Measurements from ENCODE around the gene RAB6A.
A peak's percentile ranks its signal among the peaks of the same experiment; 100 is the strongest.

Gene RAB6A

DNA sequence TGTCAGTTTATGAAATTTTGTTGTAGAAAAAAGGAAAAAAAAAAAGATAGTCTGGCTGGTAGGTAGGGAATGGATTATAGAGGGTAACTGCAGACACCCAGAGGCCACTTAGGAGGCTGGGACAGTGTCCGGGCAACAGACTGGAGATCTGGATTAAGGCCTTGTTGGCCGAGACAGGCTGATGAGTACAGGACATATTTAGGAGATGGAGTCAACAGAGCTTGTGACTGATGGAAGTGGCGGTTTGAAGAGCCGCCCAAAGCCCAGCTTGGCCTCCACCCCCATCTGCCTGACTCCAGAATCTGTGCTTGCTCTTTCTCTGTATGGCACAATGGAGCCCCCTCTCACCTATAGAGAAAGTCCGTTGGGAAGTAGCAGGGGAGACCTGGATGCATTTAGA is 106.9 kb downstream of the RAB6A start:
- no peak for DNase-seq (ENCODE audit: low spot score)

DNA sequence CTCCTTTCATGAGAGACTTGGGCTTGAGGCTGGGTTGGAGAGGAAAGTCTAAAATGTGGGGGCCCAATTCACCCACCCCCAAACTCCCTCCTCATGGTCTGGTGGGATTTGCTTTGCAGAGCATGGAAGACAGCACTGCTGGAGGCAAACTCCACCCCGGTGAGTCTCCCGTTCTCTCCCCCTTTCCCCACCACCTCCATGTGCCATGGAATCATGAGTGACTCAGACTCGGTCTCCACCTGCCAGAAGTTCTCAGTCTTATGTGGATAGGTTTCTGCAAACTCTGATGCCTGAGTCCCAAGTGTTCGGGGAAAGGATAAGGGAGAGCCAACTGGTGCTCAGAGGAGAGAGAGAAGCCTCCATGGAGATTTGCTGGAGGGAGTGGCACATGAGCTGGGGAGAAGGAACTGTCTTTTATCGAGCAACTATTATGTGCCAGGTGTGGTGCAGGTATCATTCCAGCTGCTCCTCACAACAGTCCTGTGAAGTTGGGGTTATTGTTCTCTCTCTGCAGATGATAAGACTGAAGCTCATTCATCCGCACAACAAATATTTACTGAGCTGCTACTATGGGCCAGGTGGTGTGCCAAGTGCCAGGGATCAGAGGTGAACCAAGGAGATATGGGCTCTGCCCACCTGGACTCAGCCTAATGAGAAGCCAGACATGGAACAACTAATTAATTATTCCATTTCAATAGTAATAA is 107.9 kb downstream of the RAB6A start:
- no peak for DNase-seq (ENCODE audit: low spot score)

DNA sequence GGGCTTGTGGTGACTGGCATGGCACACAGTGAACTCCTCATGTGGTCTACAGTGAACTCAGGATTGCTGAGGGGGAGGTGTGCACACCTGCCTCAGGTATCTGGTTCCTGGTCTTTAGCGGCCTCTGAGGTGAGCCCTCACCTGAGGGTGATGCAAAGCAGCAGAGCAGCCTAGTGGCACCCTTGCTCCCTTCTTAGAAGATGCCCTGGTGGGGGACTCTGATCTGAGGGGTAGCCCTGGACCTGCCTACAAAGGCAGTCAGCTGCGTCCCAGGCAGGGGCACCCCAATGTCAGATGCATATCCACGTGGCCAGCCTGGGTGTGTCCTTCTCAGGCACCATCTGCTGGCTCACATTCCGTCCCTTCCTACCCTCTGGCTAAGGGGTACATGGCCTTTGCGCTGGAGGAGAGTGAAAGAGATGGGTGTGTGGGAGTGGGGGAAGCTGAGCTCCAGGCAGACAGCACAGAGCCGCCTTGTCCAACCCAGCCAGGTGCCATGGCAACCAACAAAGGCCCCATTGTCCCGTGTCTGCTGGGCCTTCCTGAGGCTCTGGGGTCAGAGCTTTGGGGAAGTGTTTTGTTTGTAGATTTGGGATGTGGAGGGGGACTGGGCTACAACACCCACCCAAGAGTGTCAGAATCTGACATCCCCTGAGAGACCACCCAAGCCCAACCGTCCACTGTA is 108.7 kb downstream of the RAB6A start:
- peak; percentile 98 for DNase-seq (ENCODE audit: low spot score)

DNA sequence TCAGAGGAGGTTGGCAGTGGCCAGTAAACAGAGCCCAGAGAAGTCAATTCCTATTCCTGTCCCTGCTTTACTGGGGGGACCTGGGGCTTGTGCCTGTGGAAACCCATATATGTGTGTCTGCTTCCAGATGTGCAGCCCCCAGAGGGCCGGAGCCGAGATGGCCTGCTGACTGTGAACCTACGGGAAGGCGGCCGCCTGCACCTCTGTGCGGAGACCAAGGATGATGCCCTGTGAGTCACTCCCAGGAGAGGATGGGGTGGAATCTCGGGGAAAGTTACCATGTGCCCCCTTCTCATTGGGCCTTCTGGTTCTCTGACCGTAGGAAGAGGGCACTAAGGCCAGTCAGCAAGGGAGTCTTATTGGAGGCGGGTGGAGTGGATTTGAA is 109.2 kb downstream of the RAB6A start:
- DNase-seq (ENCODE audit: low spot score): no peak

DNA sequence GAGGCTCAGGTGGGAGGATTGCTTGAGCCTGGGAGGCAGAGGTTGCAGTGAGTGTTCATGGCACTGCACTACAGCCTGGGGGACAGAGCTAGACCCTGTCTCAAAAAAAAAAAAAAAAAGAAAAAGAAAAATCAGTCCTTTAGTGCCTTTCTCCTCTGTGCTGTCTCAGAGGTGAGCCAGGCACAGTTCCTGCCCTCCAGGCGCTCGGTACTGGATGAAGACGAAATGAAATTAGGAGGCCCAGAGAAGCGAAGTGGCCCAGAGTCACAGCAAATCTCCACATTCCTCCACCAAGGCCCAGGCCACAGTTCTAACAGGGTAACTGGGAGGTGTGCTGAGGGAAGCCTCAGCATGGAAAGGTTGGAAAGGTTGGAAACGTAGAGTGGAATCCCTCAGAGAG is 109.6 kb downstream of the RAB6A start:
- DNase-seq (ENCODE audit: low spot score): no peak

DNA sequence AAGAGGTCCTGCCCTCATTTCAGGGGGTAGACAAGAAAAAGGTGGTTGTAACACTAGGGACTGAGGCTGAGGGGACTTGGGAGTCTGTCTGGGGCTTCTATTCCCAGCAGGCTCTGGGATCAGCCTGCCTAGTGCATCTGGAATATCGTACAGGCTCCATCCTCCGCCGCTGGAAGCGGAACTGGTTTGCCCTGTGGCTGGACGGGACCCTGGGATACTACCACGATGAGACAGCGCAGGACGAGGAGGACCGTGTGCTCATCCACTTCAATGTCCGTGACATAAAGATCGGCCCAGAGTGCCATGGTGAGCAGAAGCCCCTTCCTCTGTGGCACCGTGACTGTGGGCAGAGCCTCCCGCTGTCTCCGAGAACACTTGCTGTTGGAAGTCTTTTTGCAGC is 110.5 kb downstream of the RAB6A start:
- no peak for DNase-seq (ENCODE audit: low spot score)

DNA sequence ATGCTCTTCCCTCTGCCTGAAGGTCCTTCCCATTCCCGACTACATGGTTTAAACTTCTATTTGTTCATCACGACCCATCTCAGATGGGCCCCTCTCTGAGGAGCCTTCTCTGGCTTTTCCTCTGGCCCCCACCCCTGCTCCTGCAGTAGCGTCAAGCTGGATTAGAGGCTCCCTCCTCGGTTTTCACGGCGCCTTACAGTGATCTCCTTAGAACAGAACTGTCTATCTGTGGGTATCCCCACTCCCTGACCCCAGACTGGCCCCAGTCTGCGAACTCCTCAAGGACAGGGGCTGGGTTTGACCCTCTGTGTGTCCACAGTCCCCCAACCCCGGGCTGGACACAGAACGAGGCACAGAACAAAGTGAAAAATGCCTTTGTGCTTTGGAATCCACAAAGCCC is 111.7 kb downstream of the RAB6A start:
- no peak for DNase-seq (ENCODE audit: low spot score)

DNA sequence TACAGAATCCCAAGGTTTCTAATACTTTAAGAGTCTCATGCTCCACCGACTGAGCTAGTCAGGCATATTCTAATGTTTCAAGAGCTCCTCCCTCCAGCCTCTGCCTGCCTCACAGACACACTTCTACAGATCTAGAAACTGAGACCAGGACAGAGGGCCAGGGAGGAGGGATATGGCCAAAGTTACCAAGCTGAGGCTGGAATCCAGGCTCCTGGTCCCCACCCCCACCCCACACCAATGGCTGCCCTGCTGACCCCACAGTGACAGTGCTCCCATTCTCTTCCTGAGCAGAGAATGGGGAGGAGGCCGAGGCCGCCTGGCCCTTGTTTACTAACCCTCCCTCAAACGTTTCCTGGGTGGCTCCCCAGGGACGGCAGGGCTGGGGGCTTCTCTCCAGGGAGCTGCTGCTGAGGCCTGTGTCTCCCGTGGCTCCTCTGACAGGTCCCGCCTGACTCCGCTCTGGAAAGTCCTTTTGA is 112.3 kb downstream of the RAB6A start:
- DNase-seq (ENCODE audit: low spot score): peak; percentile 68

DNA sequence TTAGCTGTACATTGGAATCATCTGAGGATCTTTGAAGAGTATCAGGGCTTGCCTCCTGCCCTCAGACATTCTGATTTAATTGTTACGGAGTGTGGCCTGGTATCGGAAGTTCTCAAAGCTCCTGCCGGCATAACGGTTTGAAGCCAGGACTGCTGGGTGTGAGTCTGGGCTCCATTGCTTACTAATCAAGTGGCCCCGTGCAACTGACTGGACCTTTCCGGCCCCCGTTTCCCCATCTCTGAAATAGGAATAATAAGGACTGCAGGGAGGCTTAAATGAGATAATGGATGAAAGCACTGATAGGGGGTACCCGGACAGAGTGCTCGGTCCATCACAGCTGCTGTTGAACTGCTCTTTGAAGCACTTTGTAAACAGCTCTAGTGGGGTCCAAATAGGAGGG is 112.8 kb downstream of the RAB6A start:
- no peak for DNase-seq (ENCODE audit: low spot score)

GRCh38 chr11:73647459-73648100 is 113.3 kb downstream of the RAB6A start:
- DNase-seq (ENCODE audit: low spot score): peak; percentile 99

GRCh38 chr11:73645972-73646631 is 114.8 kb downstream of the RAB6A start, which contains the start of gene PLEKHB1:
PLEKHB1 (plus strand) TSS chr11:73646581; CDS start chr11:73646609, 28 bp downstream.
- no peak for DNase-seq (ENCODE audit: low spot score)

GRCh38 chr11:73645121-73645969 is 115.5 kb downstream of the RAB6A start:
- no peak for DNase-seq (ENCODE audit: low spot score)

DNA sequence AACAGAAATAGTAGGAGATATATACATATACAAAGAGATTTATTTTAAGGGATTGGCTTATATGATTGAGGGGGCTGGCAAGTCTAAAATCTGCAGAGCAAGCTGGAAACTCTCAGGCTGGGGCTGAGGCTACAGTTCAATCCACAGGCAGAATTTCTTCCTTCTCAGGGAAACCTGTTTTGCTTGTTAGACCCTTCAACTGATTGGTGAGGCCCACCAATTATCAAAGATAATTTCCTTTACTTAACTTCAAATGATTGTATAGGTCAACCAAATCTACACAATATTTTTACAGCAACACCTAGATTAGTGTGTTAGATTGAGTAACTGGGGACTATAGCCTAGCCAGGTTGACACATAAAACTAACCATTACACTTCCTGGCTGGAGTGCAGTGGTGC is 119.2 kb downstream of the RAB6A start:
- DNase-seq (ENCODE audit: low spot score): no peak

GRCh38 chr11:73640592-73640991 is 120.3 kb downstream of the RAB6A start:
- DNase-seq (ENCODE audit: low spot score): no peak

DNA sequence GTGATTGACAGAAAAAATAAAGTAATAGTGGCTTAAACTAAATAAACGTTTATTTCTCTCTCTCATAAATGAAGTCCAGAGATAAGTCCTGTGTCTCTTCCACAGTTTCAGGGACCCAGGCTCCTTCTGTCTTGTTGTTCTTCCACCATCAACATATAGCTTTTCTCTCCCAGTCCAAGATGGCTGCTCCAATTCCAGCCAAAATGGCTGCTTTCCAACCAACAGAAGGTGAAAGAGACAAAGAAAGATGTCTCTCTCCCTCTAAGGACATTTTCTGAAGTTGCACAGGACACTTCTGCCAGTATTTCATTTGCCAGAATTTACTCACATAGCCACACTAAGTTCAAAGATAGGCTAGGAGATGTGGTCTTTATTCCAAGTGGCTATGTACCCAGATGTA is 123.9 kb downstream of the RAB6A start:
- DNase-seq (ENCODE audit: low spot score): no peak

- DNase-seq (ENCODE audit: low spot score): no peak
Measured at GRCh38 chr11:73636249-73636648, 124.6 kb downstream of the RAB6A start.

DNA sequence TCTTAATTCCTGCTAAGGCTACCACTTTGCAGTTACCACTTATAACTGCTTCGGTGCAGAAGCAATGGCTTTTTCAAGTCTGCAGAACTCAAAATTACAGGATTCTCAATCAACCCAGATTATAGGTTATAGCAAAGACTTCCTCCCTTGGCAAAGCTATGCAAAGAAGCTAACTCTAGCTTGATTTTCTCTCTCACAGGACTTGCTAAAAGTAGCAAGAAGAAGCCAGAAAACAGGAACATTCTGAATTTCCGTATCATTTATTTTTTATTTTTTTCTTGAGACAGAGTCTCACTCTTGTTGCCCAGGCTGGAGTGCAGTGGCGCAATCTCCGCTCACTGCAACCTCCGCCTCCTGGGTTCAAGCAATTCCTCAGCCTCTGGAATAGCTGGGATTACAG is 125.2 kb downstream of the RAB6A start:
- DNase-seq (ENCODE audit: low spot score): no peak

GRCh38 chr11:73633999-73634398 is 126.9 kb downstream of the RAB6A start:
- DNase-seq (ENCODE audit: low spot score): no peak

DNA sequence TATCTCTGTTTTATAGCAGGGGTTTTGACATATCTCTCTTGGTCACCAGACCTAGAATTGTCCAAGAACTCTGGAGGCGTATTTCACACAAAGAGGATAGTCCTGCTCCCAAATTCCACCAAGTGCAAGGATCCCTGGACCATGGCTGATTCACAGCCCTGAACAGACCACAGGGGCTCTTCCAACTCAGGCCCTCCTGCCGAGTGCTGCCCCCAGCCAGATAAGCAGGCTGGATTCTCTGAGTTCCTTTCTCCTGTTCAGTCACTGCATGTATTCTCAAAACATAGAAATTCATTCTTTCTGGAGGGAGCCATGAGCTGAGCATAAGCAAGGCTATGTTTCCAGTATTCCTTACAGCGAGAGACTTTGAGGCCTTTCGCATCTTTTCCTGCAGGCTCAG is 127.9 kb downstream of the RAB6A start:
- DNase-seq (ENCODE audit: low spot score): no peak

DNA sequence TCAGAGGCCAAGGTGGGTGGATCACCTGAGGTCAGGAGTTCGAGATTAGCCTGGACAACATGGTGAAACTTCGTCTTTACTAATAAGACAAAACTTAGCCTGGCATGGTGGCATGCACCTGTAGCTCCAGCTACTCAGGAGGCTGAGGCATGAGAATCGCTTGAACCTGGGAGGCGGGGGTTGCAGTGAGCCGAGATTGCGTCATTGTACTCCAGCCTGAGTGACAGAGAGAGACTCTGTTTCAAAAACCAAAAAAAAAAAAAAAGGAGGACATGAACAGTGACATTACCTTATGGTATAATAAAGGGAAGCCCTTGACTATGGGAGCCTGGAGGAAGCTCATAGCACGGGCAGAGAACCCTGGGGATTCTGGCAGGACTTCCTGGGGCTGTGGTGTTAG is 131.0 kb downstream of the RAB6A start:
- DNase-seq (ENCODE audit: low spot score): no peak

DNA sequence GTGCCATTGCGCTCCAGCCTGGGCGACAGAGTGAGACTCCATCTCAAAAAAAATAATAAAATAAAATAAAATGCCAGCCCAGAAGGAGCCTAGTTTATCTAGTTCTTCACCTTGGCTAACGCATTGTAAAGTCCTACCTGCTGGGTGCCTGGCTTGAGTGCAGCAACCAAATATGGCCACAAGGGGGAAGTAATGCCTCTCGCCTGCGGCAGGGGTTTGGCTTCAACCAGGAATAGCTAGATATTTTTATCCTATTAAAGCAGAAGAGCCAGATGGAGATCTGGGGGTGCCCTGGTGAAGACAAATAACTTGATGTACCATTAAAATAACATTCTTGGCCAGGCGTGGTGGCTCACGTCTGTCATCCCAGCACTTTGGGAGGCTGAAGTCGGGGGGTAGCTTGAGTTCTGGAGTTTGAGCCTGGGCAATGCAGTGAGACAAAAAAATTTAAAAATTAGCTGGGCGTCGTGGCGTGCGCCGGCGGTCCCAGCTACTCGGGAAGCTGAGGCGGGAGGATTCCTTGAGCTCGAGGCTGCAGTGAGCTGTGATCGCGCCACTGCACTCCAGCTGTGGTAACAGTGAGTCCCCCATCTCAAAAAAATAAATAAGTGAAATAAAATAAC is 135.1 kb downstream of the RAB6A start:
- DNase-seq (ENCODE audit: low spot score): peak; percentile 80

Measured in globus pallidus (tissue), 1 donor.